ENCODE data around the gene UBL7. TPM values are rescaled to one million over a fixed set of nuclear protein-coding genes. Genes with fewer than 3 reads are reported as not detected.

UBL7 gene
- total and polyA plus RNA-seq, 4 donors, result 12.7 to 19.5 (median 18.2) TPM

DNA sequence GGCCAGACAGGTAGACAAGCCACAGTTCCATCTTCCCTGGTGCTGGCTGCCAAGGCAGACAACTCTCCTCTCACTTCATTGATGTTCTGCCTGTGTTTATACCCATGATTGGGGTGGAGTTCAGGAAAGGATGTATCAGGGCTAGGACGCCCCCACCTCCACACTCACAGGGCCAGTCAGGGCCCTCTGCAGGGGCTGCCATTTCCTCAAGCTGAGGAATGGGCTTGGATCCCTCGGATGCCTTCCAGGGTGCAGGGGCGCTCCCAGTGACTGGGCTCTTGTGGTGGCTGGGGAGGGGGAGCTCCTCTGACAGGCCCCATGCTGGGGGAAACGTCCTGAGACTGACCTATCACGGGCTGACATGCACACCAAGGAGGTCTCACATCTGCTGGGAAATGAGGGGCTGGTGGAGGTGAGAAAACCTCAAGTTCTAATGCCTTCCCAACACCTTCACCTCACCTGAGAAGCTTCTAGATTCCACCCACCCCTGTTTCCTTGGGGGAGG, 58.6 kb downstream of the UBL7 start:
- 72% methylated on average over 5 of the region's 5 CpGs for WGBS
- no peak for DNase-seq (ENCODE audit: low spot score)
- no peaks in the 10 kb centered on the region for H3K9me3 ChIP-seq (ENCODE audit: control insufficient read depth in 4 of 4, low read length in 3 of 4)
- no peaks in the 10 kb centered on the region for H3K36me3 ChIP-seq (ENCODE audit: control insufficient read depth in 4 of 4, insufficient read depth in 3 of 4, low read depth in 1 of 4, low read length in 3 of 4)
- no peak overlapping the region for H3K9ac ChIP-seq (ENCODE audit: low read depth in 1 of 2, low read length in 2 of 2)
- H3K27ac ChIP-seq (ENCODE audit: low read depth in 1 of 2, low read length in 2 of 2), result no peak overlapping the region
- H3K4me3 ChIP-seq (ENCODE audit: low read depth in 1 of 3, low read length in 3 of 3), result no peak overlapping the region
- TF ChIP-seq EGR1 (IDR thresholded peaks at IDR 0.05; ENCODE audit: low read depth in 2 of 2) (no peak), RAD21 (IDR thresholded peaks at IDR 0.05) (no peak), TAF1 (conservative IDR thresholded peaks at IDR 0.05) (no peak), GABPA (IDR thresholded peaks at IDR 0.05 in 1 of 2, conservative IDR thresholded peaks at IDR 0.05 in 1 of 2) (no peak), FOXA2 (IDR thresholded peaks at IDR 0.05) (no peak), FOXA1 (IDR thresholded peaks at IDR 0.05) (no peak), JUND (IDR thresholded peaks at IDR 0.05) (no peak), YY1 (IDR thresholded peaks at IDR 0.05) (no peak), RXRA (IDR thresholded peaks at IDR 0.05) (no peak), NR2F2 (IDR thresholded peaks at IDR 0.05) (no peak), HNF4G (IDR thresholded peaks at IDR 0.05) (no peak), HNF4A (conservative IDR thresholded peaks at IDR 0.05) (no peak), SP1 (IDR thresholded peaks at IDR 0.05) (no peak)
- TF ChIP-seq, protein P1, sequence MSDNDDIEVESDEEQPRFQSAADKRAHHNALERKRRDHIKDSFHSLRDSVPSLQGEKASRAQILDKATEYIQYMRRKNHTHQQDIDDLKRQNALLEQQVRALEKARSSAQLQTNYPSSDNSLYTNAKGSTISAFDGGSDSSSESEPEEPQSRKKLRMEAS (IDR thresholded peaks at IDR 0.05), result no peak
- TF ChIP-seq, protein P2, sequence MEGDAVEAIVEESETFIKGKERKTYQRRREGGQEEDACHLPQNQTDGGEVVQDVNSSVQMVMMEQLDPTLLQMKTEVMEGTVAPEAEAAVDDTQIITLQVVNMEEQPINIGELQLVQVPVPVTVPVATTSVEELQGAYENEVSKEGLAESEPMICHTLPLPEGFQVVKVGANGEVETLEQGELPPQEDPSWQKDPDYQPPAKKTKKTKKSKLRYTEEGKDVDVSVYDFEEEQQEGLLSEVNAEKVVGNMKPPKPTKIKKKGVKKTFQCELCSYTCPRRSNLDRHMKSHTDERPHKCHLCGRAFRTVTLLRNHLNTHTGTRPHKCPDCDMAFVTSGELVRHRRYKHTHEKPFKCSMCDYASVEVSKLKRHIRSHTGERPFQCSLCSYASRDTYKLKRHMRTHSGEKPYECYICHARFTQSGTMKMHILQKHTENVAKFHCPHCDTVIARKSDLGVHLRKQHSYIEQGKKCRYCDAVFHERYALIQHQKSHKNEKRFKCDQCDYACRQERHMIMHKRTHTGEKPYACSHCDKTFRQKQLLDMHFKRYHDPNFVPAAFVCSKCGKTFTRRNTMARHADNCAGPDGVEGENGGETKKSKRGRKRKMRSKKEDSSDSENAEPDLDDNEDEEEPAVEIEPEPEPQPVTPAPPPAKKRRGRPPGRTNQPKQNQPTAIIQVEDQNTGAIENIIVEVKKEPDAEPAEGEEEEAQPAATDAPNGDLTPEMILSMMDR (IDR thresholded peaks at IDR 0.05; ENCODE audit: low read depth, low read length, missing input control), result no peak
- TF ChIP-seq, protein P3, sequence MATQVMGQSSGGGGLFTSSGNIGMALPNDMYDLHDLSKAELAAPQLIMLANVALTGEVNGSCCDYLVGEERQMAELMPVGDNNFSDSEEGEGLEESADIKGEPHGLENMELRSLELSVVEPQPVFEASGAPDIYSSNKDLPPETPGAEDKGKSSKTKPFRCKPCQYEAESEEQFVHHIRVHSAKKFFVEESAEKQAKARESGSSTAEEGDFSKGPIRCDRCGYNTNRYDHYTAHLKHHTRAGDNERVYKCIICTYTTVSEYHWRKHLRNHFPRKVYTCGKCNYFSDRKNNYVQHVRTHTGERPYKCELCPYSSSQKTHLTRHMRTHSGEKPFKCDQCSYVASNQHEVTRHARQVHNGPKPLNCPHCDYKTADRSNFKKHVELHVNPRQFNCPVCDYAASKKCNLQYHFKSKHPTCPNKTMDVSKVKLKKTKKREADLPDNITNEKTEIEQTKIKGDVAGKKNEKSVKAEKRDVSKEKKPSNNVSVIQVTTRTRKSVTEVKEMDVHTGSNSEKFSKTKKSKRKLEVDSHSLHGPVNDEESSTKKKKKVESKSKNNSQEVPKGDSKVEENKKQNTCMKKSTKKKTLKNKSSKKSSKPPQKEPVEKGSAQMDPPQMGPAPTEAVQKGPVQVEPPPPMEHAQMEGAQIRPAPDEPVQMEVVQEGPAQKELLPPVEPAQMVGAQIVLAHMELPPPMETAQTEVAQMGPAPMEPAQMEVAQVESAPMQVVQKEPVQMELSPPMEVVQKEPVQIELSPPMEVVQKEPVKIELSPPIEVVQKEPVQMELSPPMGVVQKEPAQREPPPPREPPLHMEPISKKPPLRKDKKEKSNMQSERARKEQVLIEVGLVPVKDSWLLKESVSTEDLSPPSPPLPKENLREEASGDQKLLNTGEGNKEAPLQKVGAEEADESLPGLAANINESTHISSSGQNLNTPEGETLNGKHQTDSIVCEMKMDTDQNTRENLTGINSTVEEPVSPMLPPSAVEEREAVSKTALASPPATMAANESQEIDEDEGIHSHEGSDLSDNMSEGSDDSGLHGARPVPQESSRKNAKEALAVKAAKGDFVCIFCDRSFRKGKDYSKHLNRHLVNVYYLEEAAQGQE (IDR thresholded peaks at IDR 0.05), result no peak
- TF ChIP-seq, protein P4, sequence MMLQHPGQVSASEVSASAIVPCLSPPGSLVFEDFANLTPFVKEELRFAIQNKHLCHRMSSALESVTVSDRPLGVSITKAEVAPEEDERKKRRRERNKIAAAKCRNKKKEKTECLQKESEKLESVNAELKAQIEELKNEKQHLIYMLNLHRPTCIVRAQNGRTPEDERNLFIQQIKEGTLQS (IDR thresholded peaks at IDR 0.05), result no peak
- peaks cover 0 to 3% (median 0%) of the 10 kb centered on the region in 4 donors for H3K4me1 ChIP-seq (ENCODE audit: control insufficient read depth in 4 of 4, insufficient read depth in 4 of 4, low read length in 3 of 4)
- no peaks in the 10 kb centered on the region for H3K27me3 ChIP-seq (ENCODE audit: control insufficient read depth in 4 of 4, insufficient read depth in 4 of 4, low read length in 3 of 4)

DNA sequence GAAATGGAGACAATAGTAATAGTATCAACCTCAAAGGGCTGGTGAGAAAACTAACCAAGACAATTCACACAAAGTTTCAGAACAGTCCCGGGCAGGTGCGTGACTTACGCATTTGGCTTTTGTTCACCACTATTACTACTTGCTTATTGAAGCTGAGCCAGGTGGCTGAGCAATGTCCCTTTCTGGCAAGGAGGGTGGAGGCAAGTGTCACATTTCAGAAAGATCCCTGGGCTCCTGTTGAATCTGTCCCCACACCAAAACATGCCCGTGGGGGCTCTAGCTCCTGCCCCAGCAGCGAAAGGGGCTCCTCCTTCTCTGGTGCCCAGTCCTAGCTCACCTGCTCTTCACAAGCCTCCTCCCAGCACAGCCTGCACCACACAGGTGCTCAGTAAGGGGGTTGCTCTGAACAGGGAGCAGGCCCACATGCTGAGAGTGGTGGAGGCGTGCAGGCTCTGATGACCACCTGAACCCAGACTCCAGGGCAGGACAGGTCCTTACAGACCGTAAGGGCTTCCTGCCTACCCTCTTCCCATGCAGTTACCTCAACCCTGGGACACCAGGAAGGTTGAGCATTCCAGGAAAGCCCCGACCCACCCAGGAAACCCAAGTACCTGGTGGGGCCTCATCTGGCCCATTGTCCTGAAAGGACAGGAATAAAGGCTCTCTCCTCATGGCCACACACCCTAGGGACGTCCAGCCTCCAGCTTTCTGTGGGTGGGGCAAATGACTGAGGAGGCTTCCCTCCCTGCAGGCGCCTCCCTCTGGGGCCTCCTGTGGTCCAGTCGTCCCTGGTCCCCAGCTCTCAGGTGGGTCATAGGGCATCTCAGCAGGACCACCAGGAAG, 59.8 kb downstream of the UBL7 start:
- H3K4me3 ChIP-seq (ENCODE audit: low read depth in 1 of 3, low read length in 3 of 3), result no peak overlapping the region
- H3K27ac ChIP-seq (ENCODE audit: low read depth in 1 of 2, low read length in 2 of 2), result no peak overlapping the region
- no peaks in the 10 kb centered on the region for H3K36me3 ChIP-seq (ENCODE audit: control insufficient read depth in 4 of 4, insufficient read depth in 3 of 4, low read depth in 1 of 4, low read length in 3 of 4)
- peaks cover 0 to 3% (median 0%) of the 10 kb centered on the region in 4 donors for H3K4me1 ChIP-seq (ENCODE audit: control insufficient read depth in 4 of 4, insufficient read depth in 4 of 4, low read length in 3 of 4)
- no peak overlapping the region for H3K9ac ChIP-seq (ENCODE audit: low read depth in 1 of 2, low read length in 2 of 2)
- H3K27me3 ChIP-seq (ENCODE audit: control insufficient read depth in 4 of 4, insufficient read depth in 4 of 4, low read length in 3 of 4), result no peaks in the 10 kb centered on the region
- 60% methylated on average over 11 of the region's 11 CpGs for WGBS
- no peak for DNase-seq (ENCODE audit: low spot score)
- no peaks in the 10 kb centered on the region for H3K9me3 ChIP-seq (ENCODE audit: control insufficient read depth in 4 of 4, low read length in 3 of 4)
- TF ChIP-seq YY1 (IDR thresholded peaks at IDR 0.05), result no peak
- TF ChIP-seq RXRA (IDR thresholded peaks at IDR 0.05), result no peak
- TF ChIP-seq FOXA1 (IDR thresholded peaks at IDR 0.05), result no peak
- no peak for TF ChIP-seq GABPA (IDR thresholded peaks at IDR 0.05 in 1 of 2, conservative IDR thresholded peaks at IDR 0.05 in 1 of 2)
- TF ChIP-seq FOXA2 (IDR thresholded peaks at IDR 0.05), result no peak
- no peak for TF ChIP-seq TAF1 (conservative IDR thresholded peaks at IDR 0.05)
- no peak for TF ChIP-seq SP1 (IDR thresholded peaks at IDR 0.05)
- TF ChIP-seq, protein P3 (IDR thresholded peaks at IDR 0.05), result no peak
- TF ChIP-seq, protein P1 (IDR thresholded peaks at IDR 0.05), result no peak
- no peak for TF ChIP-seq NR2F2 (IDR thresholded peaks at IDR 0.05)
- TF ChIP-seq, protein P4 (IDR thresholded peaks at IDR 0.05), result no peak
- no peak for TF ChIP-seq HNF4A (conservative IDR thresholded peaks at IDR 0.05)
- TF ChIP-seq JUND (IDR thresholded peaks at IDR 0.05), result no peak
- TF ChIP-seq EGR1 (IDR thresholded peaks at IDR 0.05; ENCODE audit: low read depth in 2 of 2), result no peak
- no peak for TF ChIP-seq RAD21 (IDR thresholded peaks at IDR 0.05)
